Measurements from ENCODE around the gene ZNF600.

DNA sequence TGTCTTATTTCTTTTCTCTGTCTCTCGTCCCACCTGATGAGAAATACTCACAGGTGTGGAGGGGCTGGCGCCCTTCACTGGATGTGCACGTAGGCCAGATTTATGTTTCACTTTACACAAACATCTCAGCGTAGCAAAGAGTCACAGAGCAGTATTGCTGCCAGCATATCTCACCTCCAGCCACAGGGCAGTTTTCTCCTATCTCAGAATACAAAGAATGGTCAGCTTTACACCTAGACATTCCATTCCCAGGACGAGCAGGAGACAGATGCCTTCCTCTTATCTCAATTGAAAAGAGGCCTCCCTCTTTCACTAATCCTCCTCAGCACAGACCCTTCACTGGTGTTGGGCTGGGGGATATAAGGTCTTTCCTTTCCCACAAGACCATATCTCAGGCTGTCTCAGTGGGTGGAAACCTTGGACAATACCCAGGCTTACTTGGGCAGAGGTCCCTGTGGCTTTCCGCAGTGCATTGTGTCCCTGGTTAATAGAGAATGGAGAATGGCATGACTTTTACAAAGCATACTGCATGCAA, 44.6 kb downstream of the ZNF600 start:
- TF ChIP-seq POLR2A (IDR thresholded peaks at IDR 0.05; ENCODE audit: control extremely low read depth in 1 of 2, low read depth in 2 of 2, low read length in 2 of 2), result no peak
- no peak for TF ChIP-seq EZH2 (IDR thresholded peaks at IDR 0.05; ENCODE audit: low read depth, low read length, severe bottlenecking)
- no peak for TF ChIP-seq SAP30 (IDR thresholded peaks at IDR 0.05; ENCODE audit: insufficient read depth, insufficient replicate concordance, low read length)
- TF ChIP-seq, protein P1, sequence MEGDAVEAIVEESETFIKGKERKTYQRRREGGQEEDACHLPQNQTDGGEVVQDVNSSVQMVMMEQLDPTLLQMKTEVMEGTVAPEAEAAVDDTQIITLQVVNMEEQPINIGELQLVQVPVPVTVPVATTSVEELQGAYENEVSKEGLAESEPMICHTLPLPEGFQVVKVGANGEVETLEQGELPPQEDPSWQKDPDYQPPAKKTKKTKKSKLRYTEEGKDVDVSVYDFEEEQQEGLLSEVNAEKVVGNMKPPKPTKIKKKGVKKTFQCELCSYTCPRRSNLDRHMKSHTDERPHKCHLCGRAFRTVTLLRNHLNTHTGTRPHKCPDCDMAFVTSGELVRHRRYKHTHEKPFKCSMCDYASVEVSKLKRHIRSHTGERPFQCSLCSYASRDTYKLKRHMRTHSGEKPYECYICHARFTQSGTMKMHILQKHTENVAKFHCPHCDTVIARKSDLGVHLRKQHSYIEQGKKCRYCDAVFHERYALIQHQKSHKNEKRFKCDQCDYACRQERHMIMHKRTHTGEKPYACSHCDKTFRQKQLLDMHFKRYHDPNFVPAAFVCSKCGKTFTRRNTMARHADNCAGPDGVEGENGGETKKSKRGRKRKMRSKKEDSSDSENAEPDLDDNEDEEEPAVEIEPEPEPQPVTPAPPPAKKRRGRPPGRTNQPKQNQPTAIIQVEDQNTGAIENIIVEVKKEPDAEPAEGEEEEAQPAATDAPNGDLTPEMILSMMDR (IDR thresholded peaks at IDR 0.05; ENCODE audit: control extremely low read depth in 1 of 3, insufficient read depth in 1 of 3, low read depth in 1 of 3, low read length in 3 of 3), result no peak
- TF ChIP-seq RAD21 (IDR thresholded peaks at IDR 0.05 in 1 of 2, conservative IDR thresholded peaks at IDR 0.05 in 1 of 2; ENCODE audit: low read depth in 2 of 2, low read length in 2 of 2), result no peak
- TF ChIP-seq POLR2AphosphoS5 (IDR thresholded peaks at IDR 0.05; ENCODE audit: low read depth, low read length), result no peak
- no peak for TF ChIP-seq YY1 (IDR thresholded peaks at IDR 0.05; ENCODE audit: low read depth, low read length)

Measured in H1 (cell line).